Measurements from ENCODE around the gene RAP2A.

DNA sequence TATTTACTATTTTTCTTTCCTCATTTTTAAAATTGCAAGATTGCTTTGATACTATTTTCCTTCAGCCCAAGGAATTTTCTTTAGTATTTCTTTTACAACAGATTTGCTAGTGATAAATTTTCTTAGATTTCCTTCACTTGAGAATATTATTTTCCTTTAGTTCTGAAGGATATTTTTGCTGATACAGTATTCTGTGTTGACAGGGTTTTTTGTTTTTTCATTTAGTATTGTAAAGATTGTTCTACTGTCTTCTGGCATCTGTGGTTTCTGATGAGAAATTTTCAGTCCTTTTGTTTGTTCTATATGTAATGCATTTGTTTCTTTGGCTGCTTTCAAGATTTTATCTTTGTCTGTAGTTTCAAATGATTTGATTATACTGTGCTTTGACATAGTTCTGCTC, 20.7 kb downstream of the RAP2A start:
- TF ChIP-seq, protein P1, sequence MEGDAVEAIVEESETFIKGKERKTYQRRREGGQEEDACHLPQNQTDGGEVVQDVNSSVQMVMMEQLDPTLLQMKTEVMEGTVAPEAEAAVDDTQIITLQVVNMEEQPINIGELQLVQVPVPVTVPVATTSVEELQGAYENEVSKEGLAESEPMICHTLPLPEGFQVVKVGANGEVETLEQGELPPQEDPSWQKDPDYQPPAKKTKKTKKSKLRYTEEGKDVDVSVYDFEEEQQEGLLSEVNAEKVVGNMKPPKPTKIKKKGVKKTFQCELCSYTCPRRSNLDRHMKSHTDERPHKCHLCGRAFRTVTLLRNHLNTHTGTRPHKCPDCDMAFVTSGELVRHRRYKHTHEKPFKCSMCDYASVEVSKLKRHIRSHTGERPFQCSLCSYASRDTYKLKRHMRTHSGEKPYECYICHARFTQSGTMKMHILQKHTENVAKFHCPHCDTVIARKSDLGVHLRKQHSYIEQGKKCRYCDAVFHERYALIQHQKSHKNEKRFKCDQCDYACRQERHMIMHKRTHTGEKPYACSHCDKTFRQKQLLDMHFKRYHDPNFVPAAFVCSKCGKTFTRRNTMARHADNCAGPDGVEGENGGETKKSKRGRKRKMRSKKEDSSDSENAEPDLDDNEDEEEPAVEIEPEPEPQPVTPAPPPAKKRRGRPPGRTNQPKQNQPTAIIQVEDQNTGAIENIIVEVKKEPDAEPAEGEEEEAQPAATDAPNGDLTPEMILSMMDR (IDR thresholded peaks at IDR 0.05; ENCODE audit: insufficient read depth, low read length) = no peak
- TF ChIP-seq, protein P2, sequence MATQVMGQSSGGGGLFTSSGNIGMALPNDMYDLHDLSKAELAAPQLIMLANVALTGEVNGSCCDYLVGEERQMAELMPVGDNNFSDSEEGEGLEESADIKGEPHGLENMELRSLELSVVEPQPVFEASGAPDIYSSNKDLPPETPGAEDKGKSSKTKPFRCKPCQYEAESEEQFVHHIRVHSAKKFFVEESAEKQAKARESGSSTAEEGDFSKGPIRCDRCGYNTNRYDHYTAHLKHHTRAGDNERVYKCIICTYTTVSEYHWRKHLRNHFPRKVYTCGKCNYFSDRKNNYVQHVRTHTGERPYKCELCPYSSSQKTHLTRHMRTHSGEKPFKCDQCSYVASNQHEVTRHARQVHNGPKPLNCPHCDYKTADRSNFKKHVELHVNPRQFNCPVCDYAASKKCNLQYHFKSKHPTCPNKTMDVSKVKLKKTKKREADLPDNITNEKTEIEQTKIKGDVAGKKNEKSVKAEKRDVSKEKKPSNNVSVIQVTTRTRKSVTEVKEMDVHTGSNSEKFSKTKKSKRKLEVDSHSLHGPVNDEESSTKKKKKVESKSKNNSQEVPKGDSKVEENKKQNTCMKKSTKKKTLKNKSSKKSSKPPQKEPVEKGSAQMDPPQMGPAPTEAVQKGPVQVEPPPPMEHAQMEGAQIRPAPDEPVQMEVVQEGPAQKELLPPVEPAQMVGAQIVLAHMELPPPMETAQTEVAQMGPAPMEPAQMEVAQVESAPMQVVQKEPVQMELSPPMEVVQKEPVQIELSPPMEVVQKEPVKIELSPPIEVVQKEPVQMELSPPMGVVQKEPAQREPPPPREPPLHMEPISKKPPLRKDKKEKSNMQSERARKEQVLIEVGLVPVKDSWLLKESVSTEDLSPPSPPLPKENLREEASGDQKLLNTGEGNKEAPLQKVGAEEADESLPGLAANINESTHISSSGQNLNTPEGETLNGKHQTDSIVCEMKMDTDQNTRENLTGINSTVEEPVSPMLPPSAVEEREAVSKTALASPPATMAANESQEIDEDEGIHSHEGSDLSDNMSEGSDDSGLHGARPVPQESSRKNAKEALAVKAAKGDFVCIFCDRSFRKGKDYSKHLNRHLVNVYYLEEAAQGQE (IDR thresholded peaks at IDR 0.05; ENCODE audit: insufficient replicate concordance, low read depth) = no peak
